ENCODE data around the gene C5orf47. TPM values are rescaled to one million over a fixed set of nuclear protein-coding genes. Genes with fewer than 3 reads are reported as not detected.

Gene C5orf47
- total and polyA plus RNA-seq, 10 of the 15 experiments (the other 5 are each of a cell fraction or from before 2014, with no cell fraction given) = 0.04 TPM; not detected in 9

DNA sequence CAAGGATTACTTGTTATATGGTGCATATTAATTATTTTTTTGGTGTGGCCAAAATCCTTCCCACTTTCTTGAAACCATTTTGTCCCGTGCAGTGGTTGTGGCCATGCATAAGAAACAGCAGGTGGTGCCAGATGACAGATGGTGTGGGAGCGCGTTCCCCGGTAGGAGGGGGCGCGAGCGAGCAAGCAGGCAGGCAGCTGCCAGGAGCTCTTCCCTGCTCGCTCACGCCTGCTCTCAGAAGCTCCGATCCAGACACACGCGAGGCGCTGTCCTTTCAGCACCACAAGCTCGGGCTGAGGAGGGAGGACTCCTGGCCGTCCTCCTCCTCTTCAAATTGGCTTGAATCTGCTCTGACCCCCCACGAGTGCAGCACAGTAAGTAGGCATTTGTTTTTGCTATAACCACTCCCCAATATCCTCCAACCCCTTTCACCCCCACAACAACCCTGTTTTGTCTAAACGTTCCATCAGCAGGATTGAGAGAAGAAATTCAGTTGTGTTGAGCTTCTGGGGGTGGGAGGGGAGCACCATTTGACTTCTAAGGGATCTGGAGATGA lies 56.6 kb downstream of the C5orf47 start, which contains the start of gene NSG2:
Gene NSG2 (plus strand): TSS at position 237 of the 556 bp plus-strand sequence. CDS start 1,050 bp downstream, outside the sequence.
- intact Hi-C loops (cut with micrococcal nuclease; ENCODE audit: unreplicated experiment) = loop anchor here (1.0 kb wide), 2 partner anchors 267 to 272 kb away; no protein-coding TSS in a partner anchor
- H3K4me1 ChIP-seq (ENCODE audit: control insufficient read depth, insufficient read depth, low read length) = no peaks in the 10 kb centered on the region
- H3K27me3 ChIP-seq (replicated peaks in 1 of 2; ENCODE audit: control insufficient read depth in 2 of 2, insufficient read depth in 2 of 2, low read length in 1 of 2) = no peaks in the 10 kb centered on the region
- DNase-seq (ENCODE audit: low read depth, low spot score) (peak; percentile 16), FAIRE-seq (peak; percentile 74), ATAC-seq (peak; percentile 99)
- BruUV-seq (replicated peaks) = no TSS peak
- ChIA-PET POLR2A (no interaction called here), RAD21 (ENCODE audit: unreplicated experiment) (interaction anchor here (0.7 to 3.1 kb wide), 8 partner anchors 10 to 422 kb away, joined by 3 to 38 read pairs (median 3); no protein-coding TSS in a partner anchor), SMC1A (ENCODE audit: uncharacterized antibody, unreplicated experiment) (interaction anchor here (0.6 to 4.1 kb wide), 5 partner anchors 12 to 266 kb away, joined by 3 to 23 read pairs (median 4); no protein-coding TSS in a partner anchor), CTCF (interaction anchor here (0.6 to 3.7 kb wide), 12 partner anchors 9 to 475 kb away, joined by 3 to 38 read pairs (median 3); no protein-coding TSS in a partner anchor)
- no peak within 1 kb of the TSS for H3K27ac ChIP-seq (ENCODE audit: control insufficient read depth, insufficient read depth)
- H3K36me3 ChIP-seq (ENCODE audit: control insufficient read depth in 2 of 2, insufficient read depth in 2 of 2, low read length in 1 of 2) = no peaks in the 10 kb centered on the region
- no peak within 1 kb of the TSS for H2AFZ ChIP-seq (ENCODE audit: control insufficient read depth, low read depth, low read length)
- H4K20me1 ChIP-seq (ENCODE audit: control insufficient read depth, insufficient read depth) = no peaks in the 10 kb centered on the region
- WGBS (ENCODE audit: insufficient coverage, insufficient replicate concordance, low lambda C conversion rate, missing lambda C conversion rate) = 3% methylated on average over 17 of the region's 17 CpGs
- in situ Hi-C loops (cut with MboI) = loop anchor here (5.0 kb wide), 1 partner anchor 272 kb away; no protein-coding TSS in a partner anchor
- H3K9me3 ChIP-seq (replicated peaks; ENCODE audit: control insufficient read depth, insufficient read depth, low read length) = no peaks in the 10 kb centered on the region
- no peak within 1 kb of the TSS for H3K9ac ChIP-seq (ENCODE audit: control insufficient read depth, insufficient read depth, low read length)
- H3K4me3 ChIP-seq = no peak within 1 kb of the TSS
- H3K4me2 ChIP-seq (ENCODE audit: control insufficient read depth, insufficient read depth) = no peak within 1 kb of the TSS
- no peaks in the 10 kb centered on the region for H3K79me2 ChIP-seq (ENCODE audit: control insufficient read depth, insufficient read depth, low read length)
- no peak for TF ChIP-seq ZSCAN29 (IDR thresholded peaks at IDR 0.05)
- TF ChIP-seq, protein P1, sequence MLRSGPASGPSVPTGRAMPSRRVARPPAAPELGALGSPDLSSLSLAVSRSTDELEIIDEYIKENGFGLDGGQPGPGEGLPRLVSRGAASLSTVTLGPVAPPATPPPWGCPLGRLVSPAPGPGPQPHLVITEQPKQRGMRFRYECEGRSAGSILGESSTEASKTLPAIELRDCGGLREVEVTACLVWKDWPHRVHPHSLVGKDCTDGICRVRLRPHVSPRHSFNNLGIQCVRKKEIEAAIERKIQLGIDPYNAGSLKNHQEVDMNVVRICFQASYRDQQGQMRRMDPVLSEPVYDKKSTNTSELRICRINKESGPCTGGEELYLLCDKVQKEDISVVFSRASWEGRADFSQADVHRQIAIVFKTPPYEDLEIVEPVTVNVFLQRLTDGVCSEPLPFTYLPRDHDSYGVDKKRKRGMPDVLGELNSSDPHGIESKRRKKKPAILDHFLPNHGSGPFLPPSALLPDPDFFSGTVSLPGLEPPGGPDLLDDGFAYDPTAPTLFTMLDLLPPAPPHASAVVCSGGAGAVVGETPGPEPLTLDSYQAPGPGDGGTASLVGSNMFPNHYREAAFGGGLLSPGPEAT (IDR thresholded peaks at IDR 0.05; ENCODE audit: low read depth) = no peak
- TF ChIP-seq NFIC (IDR thresholded peaks at IDR 0.05; ENCODE audit: low read depth, low read length) = no peak
- TF ChIP-seq IRF4 (IDR thresholded peaks at IDR 0.05; ENCODE audit: low read depth, low read length) = 0 out of 2 replicates have a peak, but pooled peaks have one; percentile 41
- TF ChIP-seq POLR2AphosphoS5 (IDR thresholded peaks at IDR 0.05; ENCODE audit: low read length) = no peak
- TF ChIP-seq, protein P2, sequence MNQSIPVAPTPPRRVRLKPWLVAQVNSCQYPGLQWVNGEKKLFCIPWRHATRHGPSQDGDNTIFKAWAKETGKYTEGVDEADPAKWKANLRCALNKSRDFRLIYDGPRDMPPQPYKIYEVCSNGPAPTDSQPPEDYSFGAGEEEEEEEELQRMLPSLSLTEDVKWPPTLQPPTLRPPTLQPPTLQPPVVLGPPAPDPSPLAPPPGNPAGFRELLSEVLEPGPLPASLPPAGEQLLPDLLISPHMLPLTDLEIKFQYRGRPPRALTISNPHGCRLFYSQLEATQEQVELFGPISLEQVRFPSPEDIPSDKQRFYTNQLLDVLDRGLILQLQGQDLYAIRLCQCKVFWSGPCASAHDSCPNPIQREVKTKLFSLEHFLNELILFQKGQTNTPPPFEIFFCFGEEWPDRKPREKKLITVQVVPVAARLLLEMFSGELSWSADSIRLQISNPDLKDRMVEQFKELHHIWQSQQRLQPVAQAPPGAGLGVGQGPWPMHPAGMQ (IDR thresholded peaks at IDR 0.05; ENCODE audit: borderline replicate concordance) = no peak
- TF ChIP-seq CBFB (IDR thresholded peaks at IDR 0.05; ENCODE audit: low read depth) = no peak
- TF ChIP-seq, protein P3, sequence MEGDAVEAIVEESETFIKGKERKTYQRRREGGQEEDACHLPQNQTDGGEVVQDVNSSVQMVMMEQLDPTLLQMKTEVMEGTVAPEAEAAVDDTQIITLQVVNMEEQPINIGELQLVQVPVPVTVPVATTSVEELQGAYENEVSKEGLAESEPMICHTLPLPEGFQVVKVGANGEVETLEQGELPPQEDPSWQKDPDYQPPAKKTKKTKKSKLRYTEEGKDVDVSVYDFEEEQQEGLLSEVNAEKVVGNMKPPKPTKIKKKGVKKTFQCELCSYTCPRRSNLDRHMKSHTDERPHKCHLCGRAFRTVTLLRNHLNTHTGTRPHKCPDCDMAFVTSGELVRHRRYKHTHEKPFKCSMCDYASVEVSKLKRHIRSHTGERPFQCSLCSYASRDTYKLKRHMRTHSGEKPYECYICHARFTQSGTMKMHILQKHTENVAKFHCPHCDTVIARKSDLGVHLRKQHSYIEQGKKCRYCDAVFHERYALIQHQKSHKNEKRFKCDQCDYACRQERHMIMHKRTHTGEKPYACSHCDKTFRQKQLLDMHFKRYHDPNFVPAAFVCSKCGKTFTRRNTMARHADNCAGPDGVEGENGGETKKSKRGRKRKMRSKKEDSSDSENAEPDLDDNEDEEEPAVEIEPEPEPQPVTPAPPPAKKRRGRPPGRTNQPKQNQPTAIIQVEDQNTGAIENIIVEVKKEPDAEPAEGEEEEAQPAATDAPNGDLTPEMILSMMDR (IDR thresholded peaks at IDR 0.05 in 2 of 3, conservative IDR thresholded peaks at IDR 0.05 in 1 of 3; ENCODE audit: control insufficient read depth in 2 of 3, extremely low read depth in 1 of 3, insufficient read depth in 1 of 3, low read depth in 3 of 3, low read length in 3 of 3) = peak; percentile 70 to 92 (median 74)
- peak; percentile 30; the same call in 1 of the 2 replicates for TF ChIP-seq MEF2A (IDR thresholded peaks at IDR 0.05; ENCODE audit: insufficient read depth, low read depth, low read length)
- peak; percentile 97 for TF ChIP-seq RAD21 (IDR thresholded peaks at IDR 0.05; ENCODE audit: insufficient read depth, low read depth, low read length)
- no peak for TF ChIP-seq BMI1 (IDR thresholded peaks at IDR 0.05; ENCODE audit: borderline replicate concordance)
- peak; percentile 52 for TF ChIP-seq RUNX3 (IDR thresholded peaks at IDR 0.05; ENCODE audit: low read length)
- no peak for TF ChIP-seq SP1 (IDR thresholded peaks at IDR 0.05; ENCODE audit: low read depth, low read length)
- TF ChIP-seq BHLHE40 (IDR thresholded peaks at IDR 0.05; ENCODE audit: borderline replicate concordance in 1 of 2, low read depth in 2 of 2, low read length in 1 of 2) = peak; percentile 33 to 71; a peak in 2 of 4 replicates
- peak; percentile 75; the same call in 1 of the 2 replicates for TF ChIP-seq MXI1 (IDR thresholded peaks at IDR 0.05; ENCODE audit: low read depth, low read length)
- peak; percentile 97 for TF ChIP-seq SMC3 (IDR thresholded peaks at IDR 0.05; ENCODE audit: borderline replicate concordance, low read length)
- 0 out of 3 replicates have a peak, but pooled peaks of 1 of the 2 experiments have one; percentile 22 for TF ChIP-seq EGR1 (IDR thresholded peaks at IDR 0.05; ENCODE audit: borderline replicate concordance in 1 of 2, low read depth in 2 of 2, low read length in 2 of 2)
- no peak for TF ChIP-seq SRF (IDR thresholded peaks at IDR 0.05; ENCODE audit: low read depth in 2 of 2, low read length in 2 of 2)
- no peak for TF ChIP-seq HDAC2 (IDR thresholded peaks at IDR 0.05)

Measured in GM12878 (cell line).